ENCODE measurements around the gene MADCAM1.

The MADCAM1 gene

DNA sequence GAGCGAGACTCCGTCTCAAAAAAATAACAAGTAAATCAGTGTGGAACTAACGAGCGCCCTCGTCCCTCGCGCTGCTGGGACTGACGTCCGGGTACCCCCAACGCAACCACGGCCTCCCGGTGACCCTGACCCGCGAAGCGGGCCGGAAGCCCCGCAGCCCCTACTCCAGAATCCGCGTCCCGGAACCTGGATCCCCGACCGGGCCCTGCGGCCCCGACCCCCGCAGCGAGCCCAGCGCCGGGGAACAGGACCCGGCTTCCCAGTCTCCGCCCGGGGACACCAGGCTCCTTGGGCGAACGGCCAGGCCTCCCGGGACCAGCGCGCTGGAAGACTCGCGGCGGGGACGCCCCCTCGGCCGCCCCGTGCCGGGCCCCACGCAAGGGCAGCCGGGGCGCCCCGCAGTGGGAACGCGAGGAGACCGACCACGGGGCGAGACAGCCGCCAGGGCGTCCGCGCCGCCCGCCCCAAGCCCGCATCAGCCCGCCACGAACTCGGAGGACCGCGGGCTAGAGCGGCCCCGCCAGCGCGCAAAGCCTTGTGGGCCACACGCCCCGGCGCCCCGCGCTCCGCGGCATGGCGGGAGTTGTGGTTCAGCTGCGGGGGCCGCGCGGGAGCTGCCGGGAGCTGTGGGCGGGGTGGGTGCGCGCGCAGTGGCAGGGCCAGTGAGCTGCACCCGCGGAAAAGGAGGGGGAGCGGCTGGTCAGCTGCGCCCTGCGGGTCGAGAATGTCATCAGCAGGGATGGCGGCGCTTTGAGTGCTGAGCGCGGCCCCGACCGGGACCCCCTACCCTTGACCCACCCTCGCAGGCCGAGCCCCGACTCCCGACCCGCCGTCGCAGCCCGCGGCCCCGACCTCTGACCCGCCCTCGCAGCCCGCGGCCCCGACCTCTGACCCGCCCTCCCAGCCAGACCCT, 7.5 kb upstream of the MADCAM1 start:
- peak; percentile 95 for DNase-seq (ENCODE audit: low spot score)

DNA sequence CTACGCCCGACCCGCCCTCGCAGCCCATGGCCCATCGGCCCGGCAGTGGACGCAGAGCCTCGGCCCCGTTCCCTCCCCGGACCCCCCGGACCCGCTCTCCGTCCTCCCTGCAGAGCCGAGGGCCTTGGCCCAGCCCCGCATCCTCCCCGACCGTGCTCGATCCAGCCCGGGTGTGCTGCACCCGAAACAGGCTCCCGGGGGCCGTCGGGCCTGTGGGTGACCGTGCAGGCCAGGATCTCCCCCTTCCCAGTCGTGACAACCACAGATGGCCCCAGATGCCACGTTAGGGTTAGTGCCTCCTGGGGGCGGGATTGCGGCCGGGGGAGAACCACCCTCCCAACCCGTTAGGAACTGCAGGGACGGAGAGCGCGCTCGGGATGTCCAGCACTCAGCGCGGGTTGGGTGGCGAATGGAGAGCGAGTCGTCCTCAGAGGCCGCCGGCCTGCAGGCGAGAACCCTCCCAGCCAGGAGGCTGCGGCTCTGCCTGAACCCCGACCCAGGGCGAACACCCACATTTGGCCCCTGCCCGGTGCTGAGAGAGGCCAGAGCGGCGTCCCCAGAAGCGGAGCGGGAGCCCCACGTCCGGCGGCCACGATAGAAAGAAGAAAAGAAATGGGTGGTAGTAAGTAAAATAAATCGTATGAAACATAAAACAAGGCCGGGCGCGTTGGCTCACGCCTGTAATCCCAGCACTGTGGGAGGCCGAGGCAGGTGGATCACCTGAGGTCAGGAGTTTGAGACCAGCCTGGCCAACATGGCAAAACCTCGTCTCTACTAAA, 6.7 kb upstream of the MADCAM1 start:
- no peak for DNase-seq (ENCODE audit: low spot score)

DNA sequence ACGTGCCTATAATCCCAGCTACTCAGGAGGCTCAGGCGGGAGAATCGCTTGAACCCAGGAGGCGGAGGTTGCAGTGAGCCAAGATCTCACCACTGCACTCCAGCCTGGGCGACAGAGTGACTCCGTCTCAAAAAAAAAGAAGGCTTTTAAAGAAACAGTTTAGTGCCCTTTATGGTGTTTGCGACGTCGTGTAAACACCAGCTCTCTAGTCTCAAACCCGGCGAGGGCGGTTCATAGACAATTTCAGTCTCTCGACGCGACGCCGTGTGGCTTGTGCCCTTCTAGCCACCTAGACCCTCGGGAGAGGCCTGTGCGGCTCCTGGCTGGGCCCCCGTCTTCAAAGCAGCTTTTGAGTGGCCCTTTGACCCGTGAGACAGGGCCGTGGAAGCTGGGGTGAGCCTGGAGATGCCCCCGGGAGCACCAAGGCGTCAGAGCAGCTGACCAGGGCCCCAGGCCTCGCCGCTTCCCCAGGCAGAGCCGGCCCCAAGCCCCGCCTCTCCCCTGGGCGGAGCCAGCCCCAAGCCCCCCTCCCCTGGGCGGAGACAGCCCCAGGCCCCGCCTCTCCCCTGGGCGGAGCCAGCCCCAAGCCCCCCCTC, 5.0 kb upstream of the MADCAM1 start:
- no peak for DNase-seq (ENCODE audit: low spot score)

DNA sequence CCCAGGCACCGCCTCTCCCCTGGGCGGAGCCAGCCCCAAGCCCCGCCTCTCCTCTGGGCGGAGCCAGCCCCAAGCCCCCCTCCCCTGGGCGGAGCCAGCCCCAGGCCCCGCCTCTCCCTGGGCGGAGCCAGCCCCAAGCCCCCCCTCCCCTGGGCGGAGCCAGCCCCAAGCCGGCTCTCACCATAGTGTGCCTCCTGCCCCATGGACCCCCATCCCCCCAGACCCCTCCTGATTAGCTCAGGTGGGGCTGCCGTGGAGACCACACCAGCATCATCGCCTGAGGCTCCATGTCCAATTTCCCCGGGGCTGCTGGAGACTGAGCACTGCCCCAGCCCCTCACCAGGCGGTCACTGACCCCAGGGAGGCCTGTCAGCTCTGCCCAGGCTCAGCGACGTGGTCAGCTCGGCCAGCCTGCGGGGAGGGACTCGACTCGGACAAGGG, 4.2 kb upstream of the MADCAM1 start:
- no peak for DNase-seq (ENCODE audit: low spot score)

DNA sequence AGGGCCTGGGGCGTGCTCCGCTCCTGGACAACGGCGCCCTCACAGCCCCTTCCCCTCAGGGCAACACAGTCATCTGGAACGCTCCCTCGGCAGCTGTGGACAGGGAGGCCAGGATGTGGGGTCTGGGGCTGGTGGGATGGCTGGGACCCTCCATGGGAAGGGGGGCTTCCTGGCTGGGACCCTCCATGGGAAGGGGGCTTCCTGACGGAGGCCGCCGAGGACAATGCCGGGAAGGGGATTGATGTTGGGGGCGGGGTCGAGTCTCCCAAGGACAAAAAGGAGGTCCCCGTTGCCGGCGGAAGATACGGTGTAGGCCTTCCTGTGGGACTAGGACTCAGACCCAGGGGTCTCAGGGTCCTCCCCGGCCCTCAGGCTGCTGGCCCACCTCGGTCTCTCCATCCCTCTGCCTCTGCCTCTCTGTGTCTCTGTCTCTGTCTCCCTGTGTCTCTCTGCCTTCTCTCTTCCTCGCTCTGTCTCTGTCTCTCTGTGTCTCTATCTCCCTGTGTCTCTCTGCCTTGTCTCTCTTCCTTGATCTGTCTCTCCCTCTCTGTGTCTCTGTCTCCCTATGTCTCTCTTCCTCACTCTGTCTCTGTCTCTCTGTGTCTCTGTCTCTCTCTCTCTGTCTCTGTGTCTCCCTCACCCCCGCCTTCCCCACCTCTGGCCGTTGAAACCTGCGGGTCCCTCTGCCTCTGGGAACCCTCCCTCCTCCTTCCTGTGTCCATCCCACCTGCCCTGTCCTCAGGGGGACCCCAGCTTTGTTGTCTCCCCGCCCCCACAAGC, 2.7 kb upstream of the MADCAM1 start:
- DNase-seq (ENCODE audit: low spot score), result no peak

DNA sequence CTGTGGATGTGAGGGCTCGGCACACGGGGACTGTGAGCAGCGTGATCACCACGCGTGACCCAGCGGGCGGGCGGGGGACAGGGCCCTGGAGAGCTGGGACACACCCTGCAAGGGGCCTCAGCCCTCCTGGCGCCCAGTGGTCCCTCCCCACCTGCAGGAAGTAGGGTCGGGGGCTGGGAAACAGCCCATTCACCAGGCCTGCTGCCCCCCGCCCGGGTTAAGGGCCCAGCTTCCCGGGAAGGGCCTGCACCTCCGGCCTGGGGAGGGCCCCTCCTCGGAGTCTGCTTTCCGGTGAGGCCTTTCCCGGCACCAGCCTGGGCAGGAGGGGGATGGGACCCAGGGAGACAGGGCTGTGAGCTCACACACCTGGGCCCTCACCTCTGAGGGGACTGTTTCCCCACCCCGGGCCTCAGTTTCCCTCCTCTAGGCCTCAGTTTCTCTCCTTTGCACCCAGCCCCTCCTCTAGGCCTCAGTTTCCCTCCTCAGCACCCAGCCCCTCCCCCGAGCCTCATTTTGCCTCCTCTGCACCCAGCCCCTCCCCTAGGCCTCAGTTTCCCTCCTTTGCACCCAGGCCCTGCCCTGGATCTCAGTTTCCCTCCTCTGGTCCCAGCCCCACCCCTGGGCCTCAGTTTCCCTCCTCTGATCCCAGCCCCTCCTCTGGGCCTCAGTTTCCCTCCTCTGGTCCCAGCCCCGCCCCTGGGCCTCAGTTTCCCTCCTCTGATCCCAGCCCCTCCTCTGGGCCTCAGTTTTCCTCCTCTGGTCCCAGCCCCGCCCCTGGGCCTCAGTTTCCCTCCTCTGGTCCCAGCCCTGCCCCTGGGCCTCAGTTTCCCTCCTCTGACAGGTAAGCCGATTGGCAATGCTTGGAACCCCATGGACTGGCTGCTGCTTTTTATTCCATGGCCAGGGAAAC, 1.9 kb upstream of the MADCAM1 start:
- no peak for DNase-seq (ENCODE audit: low spot score)

DNA sequence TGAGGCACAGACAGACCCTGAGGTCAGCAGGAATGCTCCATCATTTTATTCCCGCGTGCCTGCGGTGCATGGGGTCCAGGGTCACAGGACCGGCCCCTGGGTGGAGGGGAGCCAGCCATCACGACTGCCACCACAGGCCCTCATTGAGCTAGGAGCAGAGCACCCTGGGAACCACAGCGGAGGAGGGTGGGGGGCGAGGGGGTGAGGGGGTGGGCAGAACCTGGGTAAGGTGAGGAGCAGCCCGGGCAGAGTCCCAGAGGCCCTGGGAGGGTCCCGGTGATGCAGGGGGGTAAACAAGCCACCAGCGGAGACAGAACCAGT, 1.2 kb upstream of the MADCAM1 start:
- DNase-seq (ENCODE audit: low spot score), result no peak

DNA sequence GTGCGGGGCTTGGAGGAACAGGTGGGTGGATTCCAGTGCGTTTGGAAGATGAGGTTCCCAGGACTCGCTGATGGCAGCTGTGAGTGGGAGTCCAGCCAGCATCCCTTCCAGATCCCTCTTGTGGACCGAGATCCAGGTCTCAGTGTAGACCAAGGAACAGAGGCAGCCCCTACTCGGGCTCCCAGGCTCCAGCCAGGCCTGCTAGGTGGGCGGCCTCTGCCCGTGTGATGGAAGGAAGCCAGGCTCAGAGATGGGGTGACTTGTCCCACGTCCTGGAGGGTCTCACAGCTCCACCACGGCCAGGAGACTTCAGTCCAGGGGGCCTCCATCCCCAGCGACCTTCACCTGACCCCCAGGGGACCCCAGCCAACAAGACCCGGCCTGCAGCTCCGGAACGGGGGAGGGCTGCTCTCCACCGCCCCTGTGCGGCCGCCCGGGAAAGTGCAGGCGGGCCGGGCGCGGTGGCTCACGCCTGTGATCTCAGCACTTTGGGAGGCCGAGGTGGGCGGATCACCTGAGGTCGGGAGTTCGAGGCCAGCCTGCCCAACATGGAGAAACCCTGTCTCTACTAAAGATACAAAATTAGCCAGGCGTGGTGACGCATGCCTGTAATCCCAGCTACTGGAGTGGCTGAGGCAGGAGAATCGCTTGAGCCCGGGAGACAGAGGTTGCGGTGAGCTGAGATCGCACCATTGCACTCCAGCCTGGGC, 729 bp upstream of the MADCAM1 start:
- DNase-seq (ENCODE audit: low spot score), result no peak

DNA sequence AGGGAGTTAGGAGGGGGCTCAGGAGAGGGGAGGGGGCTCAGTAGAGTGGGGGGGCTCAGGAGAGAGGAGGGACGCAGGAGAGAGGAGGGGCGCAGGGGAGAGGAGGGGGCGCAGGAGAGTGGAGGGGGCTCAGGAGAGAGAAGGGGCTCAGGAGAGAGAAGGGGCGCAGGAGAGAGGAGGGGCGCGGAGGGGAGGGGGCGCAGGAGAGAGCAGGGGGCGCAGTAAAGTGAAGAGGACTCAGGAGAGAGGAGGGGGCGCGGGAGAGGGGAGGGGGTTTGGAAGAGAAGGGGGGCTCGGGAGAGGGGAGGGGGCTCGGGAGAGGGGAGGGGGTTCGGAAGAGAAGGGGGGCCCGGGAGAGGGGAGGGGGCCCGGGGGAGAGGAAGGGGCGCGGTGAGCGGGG, 700 bp downstream of the MADCAM1 start:
- DNase-seq (ENCODE audit: low spot score), result no peak

DNA sequence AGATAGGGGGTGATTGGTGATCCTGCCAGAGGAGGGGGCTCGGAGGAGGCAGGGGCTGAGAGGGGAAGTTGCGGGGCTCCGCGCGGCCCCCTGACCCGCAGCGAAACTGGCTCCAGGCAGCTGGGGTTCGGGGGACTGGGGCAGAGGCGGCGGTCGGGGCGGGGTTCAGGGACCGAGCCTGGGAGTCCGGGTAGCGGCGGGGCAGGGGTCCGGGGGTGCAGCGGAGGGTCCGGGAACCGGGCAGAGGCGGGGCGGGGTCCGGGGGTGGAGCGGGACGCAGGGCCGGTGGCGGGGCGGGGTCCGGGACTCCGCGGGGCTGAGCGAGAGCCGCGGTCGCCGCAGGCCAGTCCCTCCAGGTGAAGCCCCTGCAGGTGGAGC, 1.2 kb downstream of the MADCAM1 start:
- no peak for DNase-seq (ENCODE audit: low spot score)

DNA sequence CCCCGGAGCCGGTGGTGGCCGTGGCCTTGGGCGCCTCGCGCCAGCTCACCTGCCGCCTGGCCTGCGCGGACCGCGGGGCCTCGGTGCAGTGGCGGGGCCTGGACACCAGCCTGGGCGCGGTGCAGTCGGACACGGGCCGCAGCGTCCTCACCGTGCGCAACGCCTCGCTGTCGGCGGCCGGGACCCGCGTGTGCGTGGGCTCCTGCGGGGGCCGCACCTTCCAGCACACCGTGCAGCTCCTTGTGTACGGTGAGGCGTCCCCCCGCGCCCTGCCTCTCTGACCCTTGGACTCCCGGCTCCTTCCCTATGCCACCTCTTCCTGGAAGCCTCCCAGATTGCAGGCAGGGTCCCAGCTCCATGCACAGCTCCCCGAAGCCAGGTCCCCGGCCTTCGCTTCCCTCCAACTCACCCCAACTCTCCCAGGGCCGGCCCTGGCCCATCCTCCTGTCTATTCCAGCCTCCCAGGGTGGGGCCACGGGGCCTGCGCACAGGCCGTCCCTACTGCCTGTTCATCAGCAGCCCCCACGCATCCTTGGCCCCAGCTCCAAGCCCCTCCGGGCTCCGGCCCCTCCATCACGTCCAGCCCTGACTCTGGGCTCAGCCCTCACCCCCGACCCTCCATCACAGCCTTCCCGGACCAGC, 1.7 kb downstream of the MADCAM1 start:
- DNase-seq (ENCODE audit: low spot score), result no peak

DNA sequence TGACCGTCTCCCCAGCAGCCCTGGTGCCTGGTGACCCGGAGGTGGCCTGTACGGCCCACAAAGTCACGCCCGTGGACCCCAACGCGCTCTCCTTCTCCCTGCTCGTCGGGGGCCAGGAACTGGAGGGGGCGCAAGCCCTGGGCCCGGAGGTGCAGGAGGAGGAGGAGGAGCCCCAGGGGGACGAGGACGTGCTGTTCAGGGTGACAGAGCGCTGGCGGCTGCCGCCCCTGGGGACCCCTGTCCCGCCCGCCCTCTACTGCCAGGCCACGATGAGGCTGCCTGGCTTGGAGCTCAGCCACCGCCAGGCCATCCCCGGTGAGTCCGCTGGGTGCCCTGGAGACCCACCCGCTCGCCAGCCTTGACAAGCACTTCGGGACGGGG, 2.2 kb downstream of the MADCAM1 start:
- DNase-seq (ENCODE audit: low spot score), result no peak

DNA sequence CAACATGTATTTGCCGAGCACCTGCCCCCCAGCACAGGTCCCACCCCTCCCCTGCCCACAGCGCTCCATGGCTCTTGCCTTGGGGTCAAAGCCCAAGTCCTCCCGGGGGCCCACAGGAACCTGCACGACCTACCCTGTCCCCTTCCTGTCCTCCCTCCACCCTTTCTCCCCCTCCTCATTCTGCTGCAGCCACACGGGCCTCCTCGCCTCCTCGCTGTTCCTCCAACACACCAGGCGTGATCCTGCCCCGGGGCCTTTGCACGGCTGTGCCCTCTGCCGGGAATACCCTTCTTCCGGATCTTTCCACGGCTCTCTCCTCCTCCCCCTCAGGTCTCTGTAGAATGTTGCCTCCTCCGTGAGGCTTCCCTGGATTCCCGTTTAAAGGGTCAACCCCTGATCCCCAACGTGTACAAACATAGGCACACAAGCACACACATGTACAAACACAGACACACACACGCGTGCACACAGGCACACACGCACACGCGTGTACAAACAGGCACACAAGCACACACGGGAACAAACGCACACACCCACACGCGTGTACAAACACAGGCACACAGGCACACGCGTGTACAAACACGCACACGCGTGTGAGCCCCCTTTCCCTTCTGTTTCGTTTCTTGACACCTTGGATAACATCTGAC, 2.8 kb downstream of the MADCAM1 start:
- no peak for DNase-seq (ENCODE audit: low spot score)

DNA sequence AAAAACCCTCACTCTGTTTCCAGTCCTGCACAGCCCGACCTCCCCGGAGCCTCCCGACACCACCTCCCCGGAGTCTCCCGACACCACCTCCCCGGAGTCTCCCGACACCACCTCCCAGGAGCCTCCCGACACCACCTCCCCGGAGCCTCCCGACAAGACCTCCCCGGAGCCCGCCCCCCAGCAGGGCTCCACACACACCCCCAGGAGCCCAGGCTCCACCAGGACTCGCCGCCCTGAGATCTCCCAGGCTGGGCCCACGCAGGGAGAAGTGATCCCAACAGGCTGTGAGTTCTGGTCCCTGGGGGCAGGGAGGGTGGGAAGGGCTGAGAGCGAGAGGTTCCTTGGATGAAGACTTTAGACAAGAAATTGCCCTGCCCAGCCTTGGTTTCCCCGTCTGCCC, 5.4 kb downstream of the MADCAM1 start:
- DNase-seq (ENCODE audit: low spot score), result no peak

DNA sequence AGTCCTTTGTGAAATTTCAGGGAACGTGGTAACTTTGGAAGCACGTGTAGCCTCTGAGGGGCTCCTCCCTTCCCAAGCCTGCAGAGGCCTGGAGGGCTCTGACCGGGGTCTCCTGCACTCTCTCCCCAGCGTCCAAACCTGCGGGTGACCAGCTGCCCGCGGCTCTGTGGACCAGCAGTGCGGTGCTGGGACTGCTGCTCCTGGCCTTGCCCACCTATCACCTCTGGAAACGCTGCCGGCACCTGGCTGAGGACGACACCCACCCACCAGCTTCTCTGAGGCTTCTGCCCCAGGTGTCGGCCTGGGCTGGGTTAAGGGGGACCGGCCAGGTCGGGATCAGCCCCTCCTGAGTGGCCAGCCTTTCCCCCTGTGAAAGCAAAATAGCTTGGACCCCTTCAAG, 8.3 kb downstream of the MADCAM1 start:
- no peak for DNase-seq (ENCODE audit: low spot score)

DNA sequence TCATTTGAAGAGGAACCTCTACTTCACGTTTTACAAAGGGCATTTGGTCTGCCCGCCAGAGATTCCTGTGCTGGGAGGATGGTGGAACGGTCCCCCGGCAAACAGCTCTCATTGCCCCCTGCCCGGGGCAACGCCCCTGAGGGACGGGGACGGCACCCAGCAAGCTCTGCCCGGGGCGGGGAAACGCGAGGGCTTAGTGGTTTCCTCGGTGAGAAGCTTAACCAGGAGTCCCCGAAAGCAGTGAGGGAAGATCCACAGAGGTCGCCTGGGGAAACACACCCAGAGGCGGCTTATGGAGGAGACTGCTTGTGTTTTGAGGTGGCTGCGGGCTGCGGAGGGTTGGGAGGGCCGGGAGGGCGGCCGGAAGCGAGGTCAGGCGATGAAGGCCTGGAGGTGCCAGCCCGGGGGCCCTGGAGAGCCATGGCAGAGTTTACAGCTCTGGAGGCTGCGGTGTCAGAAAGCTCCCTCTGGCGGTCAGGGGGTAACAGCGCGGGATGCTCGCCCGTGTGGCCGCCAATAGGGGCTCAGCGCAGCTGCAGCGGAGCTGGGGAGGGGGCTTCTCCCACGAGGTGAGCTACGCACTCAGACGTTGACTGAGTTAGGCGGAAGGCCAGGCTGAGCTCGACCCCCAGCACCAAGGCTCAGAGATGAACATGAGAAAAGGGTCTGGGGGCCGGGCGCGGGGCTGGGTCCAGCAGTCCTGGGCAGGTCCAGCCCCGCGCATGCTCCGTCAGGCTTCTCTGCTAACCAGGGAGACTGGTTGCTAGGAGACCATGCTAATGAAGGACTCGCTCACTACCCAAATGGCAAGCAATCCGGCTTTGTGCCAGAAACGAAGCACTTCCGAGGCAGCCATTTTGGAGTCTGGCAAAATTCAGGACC, 10.4 kb downstream of the MADCAM1 start:
- peak; percentile 95 for DNase-seq (ENCODE audit: low spot score)

DNA sequence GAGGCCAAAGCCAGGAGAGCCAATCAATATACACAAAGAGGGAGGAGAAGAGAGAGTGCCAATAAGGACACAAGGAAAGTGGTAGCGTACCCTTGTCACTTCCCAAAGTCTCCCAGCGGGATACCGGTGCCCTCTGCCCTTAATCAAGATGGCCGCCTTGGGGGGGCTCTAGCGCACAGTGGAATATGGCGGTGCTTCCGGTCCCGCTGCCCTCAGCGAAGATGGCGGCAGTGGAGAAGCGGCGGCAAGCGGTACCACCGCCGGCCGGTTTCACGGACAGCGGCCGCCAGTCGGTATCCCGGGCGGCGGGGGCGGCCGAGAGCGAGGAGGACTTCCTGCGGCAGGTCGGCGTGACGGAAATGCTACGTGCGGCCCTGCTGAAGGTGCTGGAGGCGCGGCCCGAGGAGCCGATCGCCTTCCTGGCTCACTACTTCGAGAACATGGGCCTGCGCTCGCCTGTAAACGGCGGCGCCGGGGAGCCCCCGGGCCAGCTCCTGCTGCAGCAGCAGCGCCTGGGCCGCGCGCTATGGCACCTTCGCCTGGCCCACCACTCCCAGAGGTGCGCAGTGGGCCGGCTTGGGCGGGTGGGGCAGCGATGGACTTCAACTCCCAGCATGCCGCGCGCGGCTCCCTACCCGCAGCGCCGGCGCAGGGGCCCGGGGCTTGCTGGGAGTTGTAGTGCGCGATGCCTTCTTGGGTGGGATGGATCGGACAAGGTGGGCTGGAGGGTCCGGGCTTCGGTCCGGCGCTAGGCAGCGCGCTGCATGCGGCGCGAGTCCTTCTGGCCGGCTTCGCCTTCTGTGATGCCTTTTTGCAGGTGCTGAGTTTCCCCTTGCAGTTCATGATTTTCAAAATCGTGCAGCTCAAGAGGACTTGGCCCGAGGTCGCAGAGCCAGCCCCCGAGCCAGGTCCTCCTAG, 11.3 kb downstream of the MADCAM1 start, which contains the start of gene TPGS1:
TSS of gene TPGS1 (plus strand) at position 212 of the 918 bp plus-strand sequence. CDS start at position 222, 10 bp downstream.
- DNase-seq (ENCODE audit: low spot score), result peak; percentile 99
